GM19035 (cell line): ENCODE measurements around the gene EDIL3.
"Not testable (repeated sequence)": the region's sequence is repeated elsewhere in the genome, so short reads cannot be mapped to it uniquely, and the experiment has no call there.

Experiments
- ATAC-seq: cut with Tn5 transposase; IDR thresholded peaks from one replicate; pipeline ENCODE4 v1.9.1; 2021; ENCODE audit not compliant: unreplicated experiment

The EDIL3 gene

DNA sequence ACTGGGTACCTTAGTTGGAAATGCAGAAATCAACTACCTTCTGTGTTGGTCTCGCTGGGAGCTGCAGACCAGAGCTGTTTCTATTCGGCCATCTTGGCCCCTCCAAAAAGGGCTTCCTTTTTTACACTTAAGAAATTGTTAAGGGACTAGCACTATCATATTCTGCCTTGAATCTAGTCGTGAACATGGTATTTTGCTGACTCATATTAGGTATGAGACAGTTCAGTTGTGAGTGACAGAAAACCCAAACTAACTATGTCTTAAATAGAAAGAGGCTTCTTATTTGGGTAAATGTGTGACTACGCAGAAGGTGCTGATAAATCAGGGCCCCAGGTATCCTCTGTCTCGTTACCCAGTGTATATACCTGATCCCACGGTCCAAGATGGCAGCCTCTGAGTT, 298.2 kb downstream of the EDIL3 start:
- ATAC-seq = no peak

DNA sequence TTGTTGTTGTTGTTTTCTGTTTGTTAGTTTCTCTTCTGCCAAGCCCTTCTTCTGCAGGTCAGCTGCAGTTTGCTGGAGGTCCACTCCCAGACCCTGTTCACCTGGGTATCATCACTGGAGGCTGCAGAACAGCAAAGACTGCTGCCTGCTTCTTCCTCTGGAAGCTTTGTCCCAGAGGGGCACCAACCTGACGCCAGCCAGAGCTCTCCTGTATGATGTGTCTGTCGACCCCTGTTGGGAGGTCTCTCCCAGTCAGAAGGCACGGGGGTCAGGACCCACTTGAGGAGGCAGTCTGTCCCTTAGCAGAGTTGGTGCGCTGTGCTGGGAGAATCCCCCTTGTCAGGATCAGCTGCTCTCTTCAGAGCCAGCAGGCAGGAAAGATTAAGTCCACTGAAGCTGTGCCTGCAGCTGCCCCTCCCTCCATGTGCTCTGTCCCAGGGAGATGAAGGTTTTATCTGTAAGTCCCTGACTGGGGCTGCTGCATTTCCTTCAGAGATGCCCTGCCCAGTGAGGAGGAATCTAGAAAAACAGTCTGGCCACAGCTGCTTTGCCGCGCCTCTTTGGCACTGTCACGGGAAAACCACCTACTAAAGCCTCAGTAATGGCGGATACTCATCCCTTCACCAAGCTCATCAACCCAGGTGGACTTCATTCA, 299.2 kb downstream of the EDIL3 start:
- ATAC-seq = no peak

GRCh38 chr5:84080908-84081307, 303.8 kb downstream of the EDIL3 start:
- no peak for ATAC-seq

DNA sequence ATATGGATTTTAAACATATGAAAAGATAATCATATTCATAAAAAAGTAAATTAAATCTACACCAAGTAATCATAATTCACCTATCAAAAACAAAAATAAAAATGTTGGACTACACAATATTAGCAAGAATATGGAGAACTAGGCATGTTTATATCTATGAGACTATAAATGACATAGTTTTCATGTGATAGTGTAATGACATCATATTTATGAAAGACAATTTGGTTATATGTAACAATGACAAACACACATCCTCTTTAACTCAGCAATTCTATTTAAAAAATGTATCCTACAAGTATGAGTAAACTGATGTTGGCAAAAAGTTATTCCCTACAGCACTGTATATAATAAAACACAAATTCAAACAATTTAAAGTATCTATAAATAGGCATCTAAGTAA, 312.3 kb downstream of the EDIL3 start:
- ATAC-seq = no peak

GRCh38 chr5:84069608-84070179, 315.0 kb downstream of the EDIL3 start:
- no peak for ATAC-seq

GRCh38 chr5:84063041-84063440, 321.6 kb downstream of the EDIL3 start:
- no peak for ATAC-seq

DNA sequence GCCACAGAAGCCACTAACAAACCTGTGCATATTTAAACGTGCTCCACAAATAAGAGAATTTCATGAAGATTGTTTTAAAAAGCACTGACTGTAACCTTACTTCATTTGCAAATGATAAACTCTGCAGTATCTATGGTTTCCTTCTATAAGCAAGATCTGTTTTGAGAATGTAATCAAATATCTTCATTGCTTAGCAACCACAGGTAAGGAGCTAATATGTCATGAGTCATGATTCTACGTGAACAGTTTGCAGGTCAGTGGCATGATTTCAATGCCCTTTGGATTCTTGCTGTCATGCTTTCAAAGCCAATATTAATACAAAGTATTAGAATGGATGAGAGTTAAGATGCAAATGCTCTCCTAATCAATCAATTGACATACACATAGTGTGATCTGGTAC, 325.0 kb downstream of the EDIL3 start:
- no peak for ATAC-seq

GRCh38 chr5:84058561-84058960, 326.1 kb downstream of the EDIL3 start:
- ATAC-seq = no peak

DNA sequence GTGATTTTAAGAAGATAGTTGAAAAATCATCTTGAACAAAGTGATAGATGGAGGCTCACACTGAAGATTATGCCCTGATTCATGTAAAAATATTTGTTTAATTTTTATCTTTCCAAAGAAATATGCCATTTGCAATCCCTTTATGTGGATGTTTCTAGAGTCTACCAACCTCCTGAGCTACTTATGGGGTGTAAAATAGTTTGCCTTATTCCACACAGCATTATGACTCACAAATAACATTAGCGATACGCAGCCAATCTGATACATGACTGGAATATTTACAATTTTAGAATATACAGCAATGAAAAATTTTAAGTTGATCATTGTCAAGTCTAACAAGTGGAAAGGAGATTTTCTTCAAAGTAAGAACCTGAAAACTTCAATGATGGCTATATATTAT, 327.5 kb downstream of the EDIL3 start:
- no peak for ATAC-seq

GRCh38 chr5:84045964-84046363, 338.7 kb downstream of the EDIL3 start:
- no peak for ATAC-seq

DNA sequence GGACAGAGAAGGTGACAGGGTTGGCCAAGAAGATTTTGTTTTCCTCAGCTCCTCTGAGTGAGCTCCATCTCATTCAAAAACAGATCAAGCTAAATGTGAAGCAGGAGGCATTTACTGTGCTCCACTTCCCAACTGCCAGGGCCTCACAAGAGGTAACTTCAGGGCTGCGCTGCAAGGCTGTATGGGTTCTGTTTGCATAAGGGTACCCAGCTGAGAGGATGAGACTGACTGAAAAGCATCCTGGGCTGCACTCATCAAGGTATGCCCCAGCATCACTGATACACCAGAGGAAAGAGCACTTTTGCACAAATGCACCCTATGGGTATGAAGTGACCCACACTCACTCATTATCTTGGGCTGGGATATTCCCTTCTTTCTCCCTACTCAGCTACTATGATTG, 347.8 kb downstream of the EDIL3 start:
- no peak for ATAC-seq

DNA sequence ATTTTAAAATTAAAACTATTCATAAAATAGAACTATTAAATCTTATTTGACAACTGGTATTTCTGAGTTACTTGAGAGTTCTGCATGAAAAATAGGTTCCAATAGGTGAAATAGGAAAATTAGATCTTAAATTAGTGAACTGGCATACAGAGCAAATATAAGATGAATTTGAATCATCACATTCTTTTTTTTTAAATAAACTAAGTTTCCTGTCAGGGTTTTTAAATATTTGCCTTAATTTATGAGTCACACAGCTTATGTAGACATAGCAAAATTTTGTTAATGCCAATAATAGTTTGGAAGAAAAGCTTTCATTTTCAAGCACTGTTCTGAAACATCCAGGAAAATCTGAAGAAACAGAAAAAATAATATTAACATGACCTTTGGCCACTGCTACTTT, 352.4 kb downstream of the EDIL3 start:
- no peak for ATAC-seq

DNA sequence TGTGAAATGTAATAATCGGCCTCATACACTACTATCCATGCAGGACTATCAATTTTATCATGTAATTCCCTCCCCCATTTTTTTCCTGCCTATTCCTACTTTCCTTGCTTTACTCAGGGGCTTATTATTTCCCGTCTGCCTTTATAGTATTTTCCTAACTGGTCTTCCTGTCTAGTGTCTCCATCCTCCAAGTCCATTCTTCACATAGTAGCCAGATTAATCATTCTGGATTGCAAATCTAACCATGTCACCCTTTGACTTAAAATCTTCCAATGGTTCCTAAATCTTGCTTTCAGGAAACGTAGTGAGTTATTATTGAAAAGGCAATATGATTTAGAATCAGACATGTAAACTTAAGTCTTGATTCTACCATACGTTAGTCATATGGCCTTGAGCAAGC, 356.6 kb downstream of the EDIL3 start:
- ATAC-seq = no peak

- not testable (repeated sequence) for ATAC-seq
Observed at GRCh38 chr5:84018521-84018920, 366.2 kb downstream of the EDIL3 start.

GRCh38 chr5:84017523-84018172, 367.0 kb downstream of the EDIL3 start:
- ATAC-seq = no peak

GRCh38 chr5:84016085-84016484, 368.6 kb downstream of the EDIL3 start:
- no peak for ATAC-seq

- no peak for ATAC-seq
Observed at GRCh38 chr5:84014966-84015365, 369.7 kb downstream of the EDIL3 start.

DNA sequence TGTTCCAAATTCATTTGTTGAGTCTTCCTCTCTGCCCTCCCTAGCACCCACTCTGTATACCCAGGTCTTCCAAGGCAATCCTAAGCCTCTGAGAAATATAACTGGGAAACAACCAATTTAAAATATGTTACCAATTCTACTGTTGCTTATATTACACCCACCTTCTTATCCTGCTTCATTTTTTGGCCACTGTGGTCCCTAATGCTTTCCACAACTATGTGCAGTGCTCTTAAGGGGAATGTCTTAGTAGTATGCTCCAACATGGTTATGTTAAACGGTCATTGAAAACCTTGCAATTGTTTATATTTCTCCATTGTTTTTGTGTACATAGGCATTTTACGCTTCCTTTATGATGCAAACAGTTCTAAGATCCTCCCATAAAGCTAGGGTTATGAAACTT, 390.9 kb downstream of the EDIL3 start:
- no peak for ATAC-seq

GRCh38 chr5:83991566-83992224, 393.0 kb downstream of the EDIL3 start:
- no peak for ATAC-seq

DNA sequence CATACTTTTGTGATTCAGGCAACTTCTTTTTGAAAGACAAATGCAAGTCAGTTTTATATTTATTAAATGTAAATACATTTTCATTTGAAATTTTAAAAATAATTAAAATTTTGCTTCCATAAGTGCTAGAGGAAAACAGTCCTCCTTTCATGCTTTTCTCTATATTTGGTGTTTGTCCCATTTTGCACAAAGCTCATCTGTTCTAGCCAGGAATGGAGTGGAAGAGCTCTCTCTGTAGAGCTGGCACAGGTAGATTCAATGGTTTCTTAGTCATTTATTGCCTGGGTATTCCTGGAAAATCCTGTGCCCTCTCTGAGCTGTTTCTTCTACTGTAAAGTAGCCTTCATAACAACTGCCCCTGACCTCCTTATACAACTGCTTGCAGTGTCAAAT, 396.4 kb downstream of the EDIL3 start:
- no peak for ATAC-seq

GRCh38 chr5:83987513-83988292, 397.0 kb downstream of the EDIL3 start:
- no peak for ATAC-seq
